GM18868 (cell line): ENCODE measurements around the gene CENPB.

ENCODE experiments used
- ATAC-seq: cut with Tn5 transposase; IDR thresholded peaks from one replicate; pipeline ENCODE4 v1.9.1; 2021; ENCODE audit warnings: mild to moderate bottlenecking, moderate library complexity; ENCODE audit not compliant: unreplicated experiment

CENPB gene

DNA sequence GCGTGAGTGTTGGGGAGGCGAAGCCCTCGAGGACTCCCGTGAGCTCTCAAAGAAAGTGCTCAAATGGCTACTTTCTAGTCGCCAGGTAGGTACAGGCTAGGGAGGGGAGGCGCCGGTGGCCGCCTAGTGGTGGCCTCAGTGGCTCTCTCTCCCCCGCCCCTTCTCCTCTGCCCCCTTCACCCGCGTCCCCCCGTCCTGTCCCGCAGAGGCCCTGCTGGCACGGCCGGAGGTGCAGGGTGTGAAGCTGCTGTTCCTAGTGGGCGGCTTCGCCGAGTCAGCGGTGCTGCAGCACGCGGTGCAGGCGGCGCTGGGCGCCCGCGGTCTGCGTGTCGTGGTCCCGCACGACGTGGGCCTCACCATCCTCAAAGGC is 35.2 kb downstream of the CENPB start:
- no peak for ATAC-seq

DNA sequence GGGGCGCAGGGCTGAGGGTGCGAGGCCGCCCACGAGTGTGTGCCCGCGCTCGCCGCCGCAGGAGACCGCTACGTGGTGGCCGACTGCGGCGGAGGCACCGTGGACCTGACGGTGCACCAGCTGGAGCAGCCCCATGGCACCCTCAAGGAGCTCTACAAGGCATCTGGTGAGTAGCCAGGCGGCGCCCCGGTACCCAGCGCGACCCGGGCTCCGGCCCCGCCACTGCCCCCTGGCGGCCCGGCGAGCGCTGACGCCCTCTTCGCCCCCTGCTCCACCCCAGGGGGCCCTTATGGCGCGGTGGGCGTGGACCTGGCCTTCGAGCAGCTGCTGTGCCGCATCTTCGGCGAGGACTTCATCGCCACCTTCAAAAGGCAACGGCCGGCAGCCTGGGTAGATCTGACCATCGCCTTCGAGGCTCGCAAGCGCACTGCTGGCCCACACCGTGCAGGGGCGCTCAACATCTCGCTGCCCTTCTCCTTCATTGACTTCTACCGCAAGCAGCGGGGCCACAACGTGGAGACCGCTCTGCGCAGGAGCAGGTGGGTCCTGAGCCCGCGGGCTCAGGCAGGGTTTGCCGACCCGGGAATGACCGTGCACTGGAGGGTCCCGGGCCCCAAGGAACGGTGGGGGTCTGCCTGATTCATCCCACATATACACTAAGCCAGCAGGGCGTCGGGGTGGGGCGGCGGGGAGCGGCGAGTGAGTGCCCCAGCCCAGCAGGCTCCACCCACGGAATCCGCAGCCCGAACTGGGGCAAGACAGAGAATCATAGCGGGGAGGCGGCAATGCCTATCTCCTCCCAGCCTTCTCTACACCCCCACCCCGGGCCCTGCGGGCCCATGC is 36.6 kb downstream of the CENPB start:
- ATAC-seq, result no peak

- ATAC-seq, result no peak
Measured at GRCh38 chr20:3749087-3749688, 37.4 kb downstream of the CENPB start.

- no peak for ATAC-seq
Measured at GRCh38 chr20:3748073-3748472, 38.5 kb downstream of the CENPB start.

DNA sequence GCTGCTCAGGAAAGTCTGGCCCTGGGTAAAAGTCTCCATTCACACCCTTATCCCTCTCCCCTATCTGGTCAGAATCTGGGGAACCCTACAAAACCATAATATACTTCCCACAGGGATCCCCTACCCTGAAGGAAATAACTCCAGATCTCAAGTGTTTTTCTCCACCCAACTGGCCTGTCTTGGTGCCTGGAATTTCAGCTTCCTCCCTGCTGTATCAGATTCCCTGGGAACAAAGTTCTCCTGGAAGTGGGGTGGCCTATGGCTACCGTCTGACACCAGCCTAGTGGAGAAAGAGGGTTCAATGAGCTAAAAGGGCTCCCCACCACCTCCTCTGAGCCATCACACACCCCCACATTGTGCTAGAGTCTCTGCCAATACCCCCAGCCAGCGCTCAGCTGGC is 39.1 kb downstream of the CENPB start:
- ATAC-seq, result no peak

DNA sequence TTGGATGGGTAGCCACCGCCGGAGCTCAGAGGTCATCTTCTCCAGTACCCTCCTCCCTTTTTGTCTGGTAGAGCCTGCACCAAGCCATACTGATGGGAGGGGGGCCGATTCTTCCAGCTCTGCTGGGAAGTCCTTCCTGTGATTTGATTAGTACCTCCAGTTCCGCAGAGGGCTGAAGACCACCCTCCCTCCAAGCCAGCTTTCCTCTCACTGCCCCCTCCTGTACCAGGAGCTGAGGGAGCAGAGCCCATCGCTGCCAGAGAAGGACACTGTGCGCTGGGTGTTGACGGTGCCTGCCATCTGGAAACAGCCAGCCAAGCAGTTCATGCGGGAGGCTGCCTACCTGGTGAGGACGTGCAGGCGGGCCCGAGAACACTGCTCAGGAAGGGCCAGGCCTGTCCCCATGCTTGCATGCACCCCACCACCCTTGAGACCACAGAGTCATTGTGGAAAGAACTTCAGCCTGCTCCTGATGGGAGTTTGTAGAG is 40.8 kb downstream of the CENPB start:
- no peak for ATAC-seq

DNA sequence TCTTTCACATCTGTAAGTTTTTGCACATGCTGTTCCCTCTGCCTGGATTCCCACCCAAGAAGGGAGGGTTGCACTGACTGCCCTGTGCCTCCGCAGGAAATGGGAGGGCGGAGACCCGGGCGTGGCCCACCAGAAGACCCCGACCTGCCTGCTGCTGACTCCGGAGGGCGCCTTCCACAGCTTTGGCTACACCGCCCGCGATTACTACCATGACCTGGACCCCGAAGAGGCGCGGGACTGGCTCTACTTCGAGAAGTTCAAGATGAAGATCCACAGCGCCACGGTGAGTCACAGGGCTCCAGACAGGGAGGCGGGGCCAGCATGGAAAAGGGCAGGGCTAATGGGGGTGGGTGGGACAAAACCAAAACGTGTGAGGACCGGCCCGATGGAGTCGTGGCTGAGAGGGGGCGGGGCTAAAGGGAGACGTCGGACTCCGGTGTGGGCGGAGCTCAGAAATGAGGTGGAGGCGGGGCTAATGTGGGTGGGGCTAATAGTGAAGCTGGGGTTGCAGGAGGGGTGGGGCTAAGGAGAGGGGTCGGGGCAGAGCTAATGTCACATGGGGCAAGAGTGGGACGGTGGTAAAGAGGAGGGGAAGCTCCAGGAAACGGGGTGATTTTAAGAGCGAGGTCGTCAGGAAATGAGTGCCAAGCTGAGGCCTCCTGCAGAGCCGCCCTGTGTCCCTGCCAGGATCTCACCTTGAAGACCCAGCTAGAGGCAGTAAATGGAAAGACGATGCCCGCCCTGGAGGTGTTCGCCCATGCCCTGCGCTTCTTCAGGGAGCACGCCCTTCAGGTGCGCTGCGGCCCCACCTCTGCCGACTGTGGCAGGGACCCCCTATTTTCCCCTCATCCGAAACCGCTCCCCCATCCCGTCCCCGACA is 41.5 kb downstream of the CENPB start:
- ATAC-seq, result peak; percentile 52

GRCh38 chr20:3744037-3744436 is 42.5 kb downstream of the CENPB start:
- ATAC-seq, result no peak

DNA sequence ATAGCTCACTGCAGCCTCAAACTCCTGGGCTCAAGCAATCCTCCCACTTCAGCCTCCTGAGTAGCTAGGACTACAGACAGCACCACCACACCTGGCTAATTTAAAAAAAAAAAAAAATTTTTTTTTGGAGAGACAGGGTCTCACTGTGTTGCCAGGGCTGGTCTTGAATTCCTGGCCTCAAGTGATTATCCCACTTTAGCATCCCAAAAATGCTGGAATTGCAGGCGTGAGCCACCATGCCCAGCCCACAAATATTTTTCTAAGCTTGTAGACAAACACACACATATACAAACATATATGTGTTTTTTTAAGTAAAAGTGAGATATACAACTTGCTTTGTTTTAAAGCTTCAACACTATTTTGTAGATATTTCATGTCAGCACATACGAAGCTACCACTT is 43.3 kb downstream of the CENPB start:
- no peak for ATAC-seq

DNA sequence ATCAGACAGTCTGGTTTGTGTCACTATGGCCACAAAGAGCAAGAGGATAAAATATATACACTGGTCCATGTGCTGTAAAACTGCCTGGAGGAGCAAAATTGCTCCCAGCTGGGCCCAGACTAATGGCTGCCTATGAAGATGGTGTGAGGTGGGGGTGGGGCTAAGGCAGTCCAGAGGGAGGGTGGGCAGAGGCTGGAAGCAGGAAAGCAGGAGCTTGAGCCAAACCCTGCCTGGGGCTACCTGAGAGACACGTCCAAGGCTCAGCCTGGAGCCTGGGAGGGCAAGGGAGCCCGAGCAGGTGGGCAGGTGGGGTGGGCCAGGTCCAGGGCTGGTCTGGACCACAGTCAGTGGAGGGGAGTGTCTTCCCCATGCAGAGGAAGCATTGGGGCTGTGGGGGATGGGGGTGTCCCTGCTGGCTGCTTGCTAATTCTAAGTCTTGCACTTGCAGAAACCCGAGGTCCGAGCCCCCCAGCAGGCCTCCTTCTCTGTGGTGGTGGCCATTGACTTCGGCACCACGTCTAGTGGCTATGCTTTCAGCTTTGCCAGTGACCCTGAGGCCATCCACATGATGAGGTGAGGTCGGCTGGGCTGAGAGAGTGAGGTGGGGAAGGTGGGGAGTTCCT is 44.6 kb downstream of the CENPB start:
- no peak for ATAC-seq

DNA sequence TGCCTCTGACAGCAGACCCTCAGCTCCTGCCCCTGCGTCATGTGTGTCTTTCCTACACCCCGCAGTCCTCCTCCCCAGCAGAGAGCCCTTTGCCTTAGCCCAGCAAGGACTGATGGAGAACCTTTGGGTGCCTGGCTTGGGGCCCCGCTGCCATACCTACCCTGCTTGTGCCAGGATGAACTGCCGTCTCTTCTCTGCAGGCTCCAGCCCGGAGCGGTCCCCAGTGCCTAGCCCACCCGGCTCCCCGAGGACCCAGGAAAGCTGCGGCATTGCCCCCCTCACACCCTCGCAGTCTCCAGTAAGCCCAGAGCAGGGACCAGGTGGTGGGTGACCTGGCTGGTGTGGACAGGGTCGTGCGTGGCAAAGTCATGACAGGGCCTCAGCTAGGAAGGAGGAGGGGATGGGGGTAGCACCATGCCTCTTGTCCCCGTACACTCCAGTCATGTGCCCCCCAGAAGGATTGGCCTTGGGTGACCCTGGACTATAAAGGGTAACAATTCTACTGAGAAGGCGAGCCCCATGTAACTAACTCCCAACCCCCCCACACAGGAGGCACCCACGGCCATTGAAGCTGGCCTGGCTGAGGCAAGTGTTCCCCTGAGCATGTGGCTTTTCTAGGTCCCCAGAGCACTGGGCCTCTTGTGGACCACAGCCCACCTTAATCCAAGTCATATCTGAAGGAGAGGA is 45.8 kb downstream of the CENPB start:
- no peak for ATAC-seq

DNA sequence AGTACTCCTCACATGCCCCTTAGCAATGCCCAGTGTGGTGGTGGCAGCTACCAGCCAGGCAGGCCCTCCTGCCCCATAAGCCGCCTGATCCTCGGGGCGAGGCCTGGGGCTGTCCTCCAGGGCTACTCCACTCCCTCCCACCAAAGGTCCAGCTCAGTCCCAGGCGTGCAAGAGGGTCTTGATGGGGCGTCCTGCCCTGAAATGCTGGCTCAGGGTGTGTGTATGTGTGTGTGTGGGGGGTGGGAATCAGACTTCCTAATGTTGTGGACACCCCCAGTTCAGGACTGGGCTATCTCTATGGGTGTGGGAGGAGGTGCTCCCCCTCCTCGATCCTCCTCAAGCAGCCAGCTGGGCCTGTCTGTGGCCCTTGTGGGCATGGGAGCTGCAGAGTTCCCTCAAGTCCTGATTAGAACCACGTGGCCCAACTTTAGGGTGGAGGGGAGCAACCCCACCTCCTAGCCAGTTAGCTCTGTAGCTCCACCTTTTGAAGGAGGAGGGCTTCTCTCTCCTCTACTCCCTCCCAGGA is 46.6 kb downstream of the CENPB start:
- ATAC-seq, result no peak

GRCh38 chr20:3739054-3739925 is 47.2 kb downstream of the CENPB start:
- no peak for ATAC-seq

- no peak for ATAC-seq
Measured at GRCh38 chr20:3738111-3739053, 48.2 kb downstream of the CENPB start.

DNA sequence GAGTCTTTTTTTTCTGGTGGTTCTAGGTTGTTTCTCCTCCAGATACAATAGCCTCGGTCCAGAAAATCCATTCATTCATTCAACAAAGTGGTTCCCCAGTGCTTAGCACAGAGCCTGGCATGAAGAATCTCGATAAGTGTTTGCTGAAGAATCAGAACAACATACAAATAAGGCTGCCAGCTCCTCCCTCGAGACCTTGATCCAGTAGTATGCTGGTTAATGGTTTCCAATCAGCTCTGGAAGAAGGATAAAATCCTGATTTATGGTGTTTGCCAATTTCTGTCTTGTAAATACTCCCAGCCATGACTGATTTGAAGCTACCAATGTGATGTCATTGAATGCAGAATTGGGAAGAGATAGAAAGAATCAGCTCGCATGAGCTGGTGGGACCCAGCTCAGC is 50.8 kb downstream of the CENPB start:
- ATAC-seq, result no peak

DNA sequence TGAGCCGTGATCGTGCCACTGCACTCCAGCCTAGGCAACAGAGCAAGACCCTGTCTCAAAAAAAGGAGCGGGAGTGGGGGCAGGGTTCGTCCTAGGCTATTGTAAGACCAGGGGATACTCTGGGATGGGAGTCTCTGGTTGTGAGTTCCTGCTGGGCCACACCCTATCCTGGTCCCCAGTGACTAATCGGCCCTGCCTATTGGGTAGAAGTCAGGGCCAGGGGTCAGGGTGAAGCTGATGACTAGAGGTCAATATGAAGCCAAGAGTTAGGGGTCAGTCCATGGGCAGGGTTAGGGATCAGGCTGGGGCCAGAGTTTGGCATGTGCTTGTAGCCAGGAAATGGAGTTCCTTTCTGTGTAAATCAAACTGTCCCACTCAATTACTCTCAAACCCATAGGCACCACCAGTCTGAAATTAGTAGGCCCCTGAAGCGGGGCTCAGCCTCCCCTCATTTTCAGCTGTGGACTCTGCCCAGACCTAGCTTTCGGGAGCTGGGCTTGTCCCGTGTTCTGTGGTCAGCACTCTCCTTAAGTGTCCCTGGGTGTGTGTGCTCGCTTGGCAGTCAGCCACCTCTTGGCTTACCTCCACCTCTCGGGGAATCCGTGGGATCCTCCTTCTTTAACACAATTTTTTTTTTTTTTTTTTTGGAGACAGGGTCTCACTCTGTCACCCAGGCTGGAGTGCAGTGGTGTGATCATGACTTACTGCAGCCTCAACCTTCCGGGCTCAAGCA is 52.3 kb downstream of the CENPB start:
- no peak for ATAC-seq
